GM23248 (cell line): Measurements from ENCODE around the gene S100PBP. TPM values are rescaled to one million over a fixed set of nuclear protein-coding genes. Genes with fewer than 3 reads are reported as not detected.

Experiments used
- DNase-seq: peaks from one replicate; pipeline ENCODE4 v3.0.0-alpha.2; 2015
- H2AFZ ChIP-seq: fragments of 200-600 bp; sonication (generic); 2 replicates; pipeline ENCODE4 v1.6.1; 2016; ENCODE audit warnings: antibody characterized with exemption
- H3F3A ChIP-seq: fragments of 200-600 bp; sonication (generic); 2 replicates; pipeline ENCODE4 v1.6.1; 2016; ENCODE audit warnings: mild to moderate bottlenecking, antibody characterized with exemption, mixed run types; ENCODE audit not compliant: insufficient read depth
- H3K27ac ChIP-seq: fragments of 200-600 bp; sonication (generic); 2 replicates; pipeline ENCODE4 v1.5.1; 2016; ENCODE audit warnings: mild to moderate bottlenecking
- H3K27me3 ChIP-seq: fragments of 200-600 bp; sonication (generic); replicated peaks from 2 replicates; pipeline ENCODE4 v1.6.1; 2016; ENCODE audit warnings: mild to moderate bottlenecking; ENCODE audit not compliant: insufficient read depth
- H3K36me3 ChIP-seq: fragments of 200-600 bp; sonication (generic); 2 replicates; pipeline ENCODE4 v1.6.1; 2016; ENCODE audit warnings: low read depth, mild to moderate bottlenecking
- H3K4me1 ChIP-seq: fragments of 200-600 bp; sonication (generic); 2 replicates; pipeline ENCODE4 v1.6.1; 2016; ENCODE audit warnings: mild to moderate bottlenecking; ENCODE audit not compliant: insufficient read depth
- H3K4me2 ChIP-seq: fragments of 200-600 bp; sonication (generic); one replicate; pipeline ENCODE4 v1.6.1; 2016; ENCODE audit warnings: mild to moderate bottlenecking; ENCODE audit not compliant: unreplicated experiment
- H3K4me3 ChIP-seq: fragments of 200-600 bp; sonication (generic); 2 replicates; pipeline ENCODE4 v1.5.1; 2016; ENCODE audit warnings: mild to moderate bottlenecking
- H3K79me2 ChIP-seq: fragments of 200-600 bp; sonication (generic); 2 replicates; pipeline ENCODE4 v1.6.1; 2016; ENCODE audit warnings: mild to moderate bottlenecking; ENCODE audit not compliant: insufficient read depth
- H3K9ac ChIP-seq: fragments of 200-600 bp; sonication (generic); 2 replicates; pipeline ENCODE4 v1.6.1; 2016; ENCODE audit warnings: mild to moderate bottlenecking
- H3K9me2 ChIP-seq: fragments of 200-600 bp; sonication (generic); 2 replicates; pipeline ENCODE4 v1.6.1; 2016; ENCODE audit warnings: mixed run types, mild to moderate bottlenecking, moderate library complexity; ENCODE audit not compliant: insufficient read depth
- H3K9me3 ChIP-seq: fragments of 200-600 bp; sonication (generic); one replicate; pipeline ENCODE4 v1.6.1; 2017; ENCODE audit warnings: low read depth
- H4K20me1 ChIP-seq: fragments of 200-600 bp; sonication (generic); 2 replicates; pipeline ENCODE4 v1.6.0; 2016; ENCODE audit not compliant: insufficient read depth
- EZH2 ChIP-seq: fragments of 200-600 bp; sonication (generic); IDR thresholded peaks from 2 replicates; pipeline ENCODE4 v1.6.1; 2018; ENCODE audit warnings: antibody characterized with exemption, mild to moderate bottlenecking; ENCODE audit not compliant: insufficient read depth, poor library complexity, severe bottlenecking
- EZH2phosphoT487 ChIP-seq: fragments of 200-600 bp; sonication (generic); IDR thresholded peaks from 2 replicates; pipeline ENCODE4 v1.6.1; 2018; ENCODE audit warnings: antibody characterized with exemption, moderate library complexity, mild to moderate bottlenecking, low read depth; ENCODE audit not compliant: insufficient read depth
- WGBS, 2 experiments: methylation state at CpG; one replicate each; pipeline ENCODE4 v1.1.6; 2015 to 2017; ENCODE audit warnings: low lambda C conversion rate in 2 of 2, low coverage in 1 of 2; ENCODE audit errors: missing lambda C conversion rate in 2 of 2; 5-methylcytosine and 5-hydroxymethylcytosine counted together
- in situ Hi-C: fragments of 300-500 bp; cut with MboI; formaldehyde crosslinking; loops from 2 replicates; pipeline ENCODE4 v1.15.0; 2020
- polyA plus RNA-seq: library from polyadenylated mRNA; unstranded; fragments of >200 nt; fragmentation: Nextera tagmentation; extraction: Ambion mirVana; gene quantifications from 2 replicates; pipeline ENCODE4 v1.2.1, GENCODE V29; 2016
- total RNA-seq: library from RNA; depleted of rRNA; stranded (reverse); fragments of >200 nt; shearing (Covaris generic); gene quantifications from 2 replicates; pipeline ENCODE4 v1.2.3, GENCODE V29; 2014

Gene S100PBP
- total and polyA plus RNA-seq, 2 experiments from 2014 or later, result 15.7 to 25.2 TPM

GRCh38 chr1:32897082-32898049, 79.9 kb downstream of the S100PBP start:
- H3K79me2 ChIP-seq, result no peaks in the 10 kb centered on the region
- no peaks in the 10 kb centered on the region for H3F3A ChIP-seq
- H3K9me2 ChIP-seq, result no peaks in the 10 kb centered on the region
- in situ Hi-C loops, result no loop called here
- WGBS, 2 experiments, result 80% methylated on average over 11 of the region's 11 CpGs
- H3K9ac ChIP-seq, result no peak overlapping the region
- H3K9me3 ChIP-seq, result no peaks in the 10 kb centered on the region
- no peaks in the 10 kb centered on the region for H3K4me1 ChIP-seq
- no peak overlapping the region for H2AFZ ChIP-seq
- peaks cover 4% of the 10 kb centered on the region; the same call in 1 of the 2 replicates for H3K27me3 ChIP-seq
- H3K36me3 ChIP-seq, result no peaks in the 10 kb centered on the region
- no peaks in the 10 kb centered on the region for H4K20me1 ChIP-seq
- no peak overlapping the region for H3K27ac ChIP-seq
- H3K4me3 ChIP-seq, result no peak overlapping the region
- no peak for DNase-seq
- TF ChIP-seq EZH2phosphoT487, result no peak
- no peak overlapping the region for H3K4me2 ChIP-seq

- no peak for DNase-seq
- 97 to 99% methylated on average over 8 to 9 of the region's 9 CpGs for WGBS, 2 experiments
- no peak overlapping the region for H3K9ac ChIP-seq
- H3K4me2 ChIP-seq, result no peak overlapping the region
- H4K20me1 ChIP-seq, result no peaks in the 10 kb centered on the region
- no peaks in the 10 kb centered on the region for H3K9me3 ChIP-seq
- H3K27ac ChIP-seq, result no peak overlapping the region
- H3K9me2 ChIP-seq, result no peaks in the 10 kb centered on the region
- no peaks in the 10 kb centered on the region for H3K4me1 ChIP-seq
- H3F3A ChIP-seq, result no peaks in the 10 kb centered on the region
- no peak for TF ChIP-seq EZH2phosphoT487
- TF ChIP-seq EZH2, result no peak
- H3K36me3 ChIP-seq, result no peaks in the 10 kb centered on the region
- in situ Hi-C loops, result no loop called here
- H3K4me3 ChIP-seq, result no peak overlapping the region
- no peaks in the 10 kb centered on the region for H3K27me3 ChIP-seq
- no peaks in the 10 kb centered on the region for H3K79me2 ChIP-seq
- H2AFZ ChIP-seq, result no peak overlapping the region
Measured at GRCh38 chr1:32898056-32898455, 80.6 kb downstream of the S100PBP start.

- H3K9me2 ChIP-seq, result no peaks in the 10 kb centered on the region
- H3F3A ChIP-seq, result no peaks in the 10 kb centered on the region
- TF ChIP-seq EZH2 (no peak), EZH2phosphoT487 (no peak)
- H3K9me3 ChIP-seq, result no peaks in the 10 kb centered on the region
- no peak overlapping the region for H2AFZ ChIP-seq
- in situ Hi-C loops, result no loop called here
- H3K4me2 ChIP-seq, result no peak overlapping the region
- 97 to 100% methylated on average over 3 of the region's 3 CpGs for WGBS, 2 experiments
- H3K4me1 ChIP-seq, result no peaks in the 10 kb centered on the region
- H3K4me3 ChIP-seq, result no peak overlapping the region
- H3K36me3 ChIP-seq, result no peaks in the 10 kb centered on the region
- no peak for DNase-seq
- no peak overlapping the region for H3K9ac ChIP-seq
- H3K79me2 ChIP-seq, result no peaks in the 10 kb centered on the region
- no peaks in the 10 kb centered on the region for H3K27me3 ChIP-seq
- no peak overlapping the region for H3K27ac ChIP-seq
- no peaks in the 10 kb centered on the region for H4K20me1 ChIP-seq
Measured at GRCh38 chr1:32898958-32899357, 81.5 kb downstream of the S100PBP start.

GRCh38 chr1:32899586-32900296, 82.3 kb downstream of the S100PBP start:
- Histone ChIP-seq H3K27ac (no peak overlapping the region), H3K27me3 (no peaks in the 10 kb centered on the region), H3K36me3 (no peaks in the 10 kb centered on the region), H3K9me2 (no peaks in the 10 kb centered on the region), H3F3A (no peaks in the 10 kb centered on the region), H3K9ac (no peak overlapping the region), H4K20me1 (no peaks in the 10 kb centered on the region), H3K79me2 (no peaks in the 10 kb centered on the region), H2AFZ (no peak overlapping the region), H3K4me1 (no peaks in the 10 kb centered on the region), H3K4me3 (no peak overlapping the region), H3K4me2 (no peak overlapping the region), H3K9me3 (no peaks in the 10 kb centered on the region)
- no peak for DNase-seq
- WGBS, 2 experiments, result 89 to 93% methylated on average over 7 of the region's 7 CpGs
- in situ Hi-C loops, result no loop called here
- TF ChIP-seq EZH2phosphoT487, result no peak
- no peak for TF ChIP-seq EZH2
